OCI-LY7 (cell line): Measurements from ENCODE around the gene GABPB2. TPM values are rescaled to one million over a fixed set of nuclear protein-coding genes. Genes with fewer than 3 reads are reported as not detected.

Experiments
- BruUV-seq: library from RNA; stranded (reverse); fragments of 400-500 nt; replicated peaks from 2 replicates; lab custom pipeline; 2021; lab: Mats Ljungman, UMichigan
- CTCF ChIA-PET: fragments of 300-600 bp; sonication (Branson Sonifier 250); formaldehyde crosslinking; loops from one replicate; lab custom pipeline; 2022; ENCODE audit warnings: antibody characterized with exemption; ENCODE audit not compliant: unreplicated experiment; lab: Charles Lee
- POLR2A ChIA-PET: fragments of 300-600 bp; sonication (Branson Sonifier 250); formaldehyde crosslinking; loops from one replicate; lab custom pipeline; 2022; ENCODE audit warnings: antibody characterized with exemption; lab: Charles Lee
- DNase-seq: peaks from one replicate; pipeline ENCODE4 v3.0.0-alpha.2; 2015; ENCODE audit warnings: low spot score
- H2AFZ ChIP-seq: fragments of 200-600 bp; sonication (generic), shearing (Covaris generic); 2 replicates; pipeline ENCODE4 v1.6.1; 2014; ENCODE audit warnings: mild to moderate bottlenecking, antibody characterized with exemption, low read length, moderate library complexity
- H3K27ac ChIP-seq: fragments of 200-600 bp; sonication (generic); 2 replicates; pipeline ENCODE4 v1.5.1; 2014; ENCODE audit warnings: mixed run types, low read depth, mild to moderate bottlenecking, moderate library complexity, low read length, inconsistent platforms; ENCODE audit not compliant: poor library complexity, severe bottlenecking
- H3K36me3 ChIP-seq: fragments of 200-600 bp; sonication (generic); 2 replicates; pipeline ENCODE4 v1.6.1; 2014; ENCODE audit warnings: mild to moderate bottlenecking, antibody characterized with exemption, low read length, moderate library complexity, mixed read lengths; ENCODE audit not compliant: insufficient read depth
- H3K4me1 ChIP-seq: fragments of 200-600 bp; sonication (generic); 2 replicates; pipeline ENCODE4 v1.5.1; 2014; ENCODE audit warnings: mild to moderate bottlenecking, low read length; ENCODE audit not compliant: insufficient read depth, poor library complexity, severe bottlenecking
- H3K4me2 ChIP-seq: fragments of 200-600 bp; sonication (generic); 2 replicates; pipeline ENCODE4 v1.6.1; 2014; ENCODE audit warnings: mild to moderate bottlenecking, low read length
- H3K4me3 ChIP-seq: fragments of 200-600 bp; sonication (generic); 2 replicates; pipeline ENCODE4 v1.5.1; 2014; ENCODE audit warnings: mild to moderate bottlenecking, low read depth, low read length; ENCODE audit not compliant: poor library complexity, severe bottlenecking
- H3K79me2 ChIP-seq: fragments of 200-600 bp; sonication (generic); 2 replicates; pipeline ENCODE4 v1.6.1; 2016; ENCODE audit warnings: low read depth, mild to moderate bottlenecking, low read length, moderate library complexity, mixed read lengths; ENCODE audit not compliant: insufficient read depth
- H3K9me2 ChIP-seq: fragments of 200-600 bp; sonication (generic); 2 replicates; pipeline ENCODE4 v1.6.1; 2016; ENCODE audit warnings: mild to moderate bottlenecking, low read length, mixed read lengths; ENCODE audit not compliant: insufficient read depth
- H3K9me3 ChIP-seq: fragments of 200-600 bp; sonication (generic); 2 replicates; pipeline ENCODE4 v1.6.1; 2014; ENCODE audit warnings: mild to moderate bottlenecking, mixed run types, low read length, mixed read lengths
- H4K20me1 ChIP-seq: fragments of 200-600 bp; sonication (generic); 2 replicates; pipeline ENCODE4 v1.6.1; 2014; ENCODE audit warnings: mild to moderate bottlenecking, antibody characterized with exemption, low read length, moderate library complexity, mixed read lengths; ENCODE audit not compliant: insufficient read depth
- EZH2phosphoT487 ChIP-seq: fragments of 200-600 bp; sonication (generic); IDR thresholded peaks from 2 replicates; pipeline ENCODE4 v1.6.1; 2018; ENCODE audit warnings: low read depth, borderline replicate concordance, mild to moderate bottlenecking, mixed run types, antibody characterized with exemption, low read length, moderate library complexity, mixed read lengths
- intact Hi-C: fragments of 100-400 bp; cut with micrococcal nuclease; formaldehyde crosslinking; loops from one replicate; pipeline ENCODE4 v1.10.0; 2022; ENCODE audit not compliant: unreplicated experiment
- total RNA-seq, 2 experiments: library from RNA; depleted of rRNA in 1 of 2; stranded (reverse); fragments of >200 nt in 1 of 2; shearing (Covaris generic) in 1 of 2; gene quantifications; 2 replicates each; pipeline ENCODE4 v1.2.3, GENCODE V29; 2014 to 2022
- TF ChIP-seq, protein P1 (sequence below): fragments of 200-600 bp; sonication (generic); conservative IDR thresholded peaks from 2 replicates; pipeline ENCODE4 v1.5.1; 2014; ENCODE audit warnings: mild to moderate bottlenecking, antibody characterized with exemption, low read length, moderate library complexity, mixed read lengths

The GABPB2 gene
- total RNA-seq, 2 experiments from 2014 or later: 17.2 to 20.0 TPM

DNA sequence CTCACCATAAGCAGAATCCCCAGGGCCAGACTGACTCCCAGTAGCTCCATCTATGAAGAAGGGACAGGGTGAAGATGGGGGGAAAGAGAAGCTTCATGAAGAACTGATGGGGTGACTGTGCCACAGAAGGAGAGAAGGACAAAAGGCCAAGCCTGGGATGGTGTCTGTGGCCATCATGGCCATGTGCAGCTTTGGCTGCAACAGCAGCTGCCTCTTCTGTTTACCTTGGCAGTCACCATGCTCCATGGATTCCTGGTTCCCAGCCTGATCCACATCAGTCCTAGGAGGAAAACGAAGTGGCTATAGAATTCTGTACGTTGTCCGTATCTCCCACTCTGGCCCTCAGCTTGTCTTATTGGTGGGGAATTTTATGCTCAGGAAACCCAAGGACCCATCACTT is 63.8 kb downstream of the GABPB2 start:
- H3K9me2 ChIP-seq: no peaks in the 10 kb centered on the region
- intact Hi-C loops: no loop called here
- no peaks in the 10 kb centered on the region for H3K9me3 ChIP-seq
- no peaks in the 10 kb centered on the region for H3K36me3 ChIP-seq
- ChIA-PET CTCF (no interaction called here), POLR2A (no interaction called here)
- no peak overlapping the region for H3K4me2 ChIP-seq
- no peaks in the 10 kb centered on the region for H3K79me2 ChIP-seq
- no peak overlapping the region for H3K27ac ChIP-seq
- H4K20me1 ChIP-seq: no peaks in the 10 kb centered on the region
- H3K4me1 ChIP-seq: no peaks in the 10 kb centered on the region
- BruUV-seq: no TSS peak
- DNase-seq: no peak
- no peak for TF ChIP-seq EZH2phosphoT487
- TF ChIP-seq, protein P1, sequence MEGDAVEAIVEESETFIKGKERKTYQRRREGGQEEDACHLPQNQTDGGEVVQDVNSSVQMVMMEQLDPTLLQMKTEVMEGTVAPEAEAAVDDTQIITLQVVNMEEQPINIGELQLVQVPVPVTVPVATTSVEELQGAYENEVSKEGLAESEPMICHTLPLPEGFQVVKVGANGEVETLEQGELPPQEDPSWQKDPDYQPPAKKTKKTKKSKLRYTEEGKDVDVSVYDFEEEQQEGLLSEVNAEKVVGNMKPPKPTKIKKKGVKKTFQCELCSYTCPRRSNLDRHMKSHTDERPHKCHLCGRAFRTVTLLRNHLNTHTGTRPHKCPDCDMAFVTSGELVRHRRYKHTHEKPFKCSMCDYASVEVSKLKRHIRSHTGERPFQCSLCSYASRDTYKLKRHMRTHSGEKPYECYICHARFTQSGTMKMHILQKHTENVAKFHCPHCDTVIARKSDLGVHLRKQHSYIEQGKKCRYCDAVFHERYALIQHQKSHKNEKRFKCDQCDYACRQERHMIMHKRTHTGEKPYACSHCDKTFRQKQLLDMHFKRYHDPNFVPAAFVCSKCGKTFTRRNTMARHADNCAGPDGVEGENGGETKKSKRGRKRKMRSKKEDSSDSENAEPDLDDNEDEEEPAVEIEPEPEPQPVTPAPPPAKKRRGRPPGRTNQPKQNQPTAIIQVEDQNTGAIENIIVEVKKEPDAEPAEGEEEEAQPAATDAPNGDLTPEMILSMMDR: no peak
- no peak overlapping the region for H3K4me3 ChIP-seq
- H2AFZ ChIP-seq: no peak overlapping the region

DNA sequence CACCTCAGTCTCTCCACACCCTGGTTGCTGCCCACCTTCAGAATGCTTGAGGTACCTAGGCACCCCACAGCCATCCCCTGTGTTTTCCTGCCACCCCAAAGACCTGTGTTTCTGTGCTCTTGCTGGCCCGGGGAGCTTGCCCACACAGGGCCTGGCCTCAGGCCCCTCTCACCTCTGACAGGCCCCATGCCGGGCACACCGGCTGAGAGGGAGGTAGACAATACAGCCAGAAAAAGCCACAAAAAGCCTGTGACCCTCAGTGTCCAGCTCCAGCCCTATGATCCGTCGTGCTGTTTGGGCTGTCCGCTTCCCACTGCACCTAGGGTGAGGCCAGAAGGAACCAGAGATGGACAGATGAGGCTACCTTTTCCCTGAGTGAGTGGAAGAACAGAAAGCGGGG is 64.4 kb downstream of the GABPB2 start:
- TF ChIP-seq, protein P1: no peak
- no peak for TF ChIP-seq EZH2phosphoT487
- H3K4me2 ChIP-seq: no peak overlapping the region
- ChIA-PET CTCF (no interaction called here), POLR2A (interaction anchor here (0.6 kb wide), 1 partner anchor 36 kb away, joined by 3 read pairs; no protein-coding TSS in a partner anchor)
- H3K36me3 ChIP-seq: no peaks in the 10 kb centered on the region
- no peak for DNase-seq
- H3K4me1 ChIP-seq: no peaks in the 10 kb centered on the region
- H4K20me1 ChIP-seq: no peaks in the 10 kb centered on the region
- no peaks in the 10 kb centered on the region for H3K79me2 ChIP-seq
- no peaks in the 10 kb centered on the region for H3K9me2 ChIP-seq
- no TSS peak for BruUV-seq
- intact Hi-C loops: no loop called here
- no peak overlapping the region for H3K27ac ChIP-seq
- no peak overlapping the region for H3K4me3 ChIP-seq
- no peaks in the 10 kb centered on the region for H3K9me3 ChIP-seq
- no peak overlapping the region for H2AFZ ChIP-seq

- no peaks in the 10 kb centered on the region for H3K9me2 ChIP-seq
- intact Hi-C loops: no loop called here
- H4K20me1 ChIP-seq: no peaks in the 10 kb centered on the region
- DNase-seq: no peak
- no peaks in the 10 kb centered on the region for H3K36me3 ChIP-seq
- no peak for TF ChIP-seq EZH2phosphoT487
- TF ChIP-seq, protein P1: peak; percentile 51
- no TSS peak for BruUV-seq
- ChIA-PET POLR2A (interaction anchor here (0.6 kb wide), 1 partner anchor 35 kb away, joined by 3 read pairs; no protein-coding TSS in a partner anchor), CTCF (no interaction called here)
- H3K27ac ChIP-seq: no peak overlapping the region
- no peaks in the 10 kb centered on the region for H3K4me1 ChIP-seq
- H2AFZ ChIP-seq: no peak overlapping the region
- no peaks in the 10 kb centered on the region for H3K9me3 ChIP-seq
- H3K4me3 ChIP-seq: no peak overlapping the region
- H3K4me2 ChIP-seq: no peak overlapping the region
- no peaks in the 10 kb centered on the region for H3K79me2 ChIP-seq
Observed at GRCh38 chr1:151135433-151136385, 65.1 kb downstream of the GABPB2 start.
